Upper lobe of left lung (tissue), 6 donors: Measurements from ENCODE around the gene MORC2. TPM values are rescaled to one million over a fixed set of nuclear protein-coding genes. Genes with fewer than 3 reads are reported as not detected.

Experiments used
- ATAC-seq, 2 donors: fragments of 200-7000 bp; cut with Tn5 transposase; one replicate each; pipeline ENCODE4 v1.9.1; 2022; ENCODE audit warnings: mild to moderate bottlenecking in 2 of 2, moderate library complexity in 2 of 2; ENCODE audit not compliant: low FRiP score in 2 of 2
- DNase-seq, 2 donors: peaks; one replicate each; pipeline ENCODE4 v3.0.0-alpha.2; 2019 to 2020
- H3K27ac ChIP-seq, 4 donors: fragments of 200-600 bp; sonication (generic); one replicate each; pipeline ENCODE4 v1.5.1; 2016 to 2019
- H3K27me3 ChIP-seq, 4 donors: fragments of 200-600 bp; sonication (generic); one replicate each; pipeline ENCODE4 v1.5.1; 2017 to 2019
- H3K36me3 ChIP-seq, 4 donors: fragments of 200-600 bp; sonication (generic); one replicate each; pipeline ENCODE4 v1.5.1; 2016 to 2019
- H3K4me1 ChIP-seq, 4 donors: fragments of 200-600 bp; sonication (generic); one replicate each; pipeline ENCODE4 v1.5.1; 2018 to 2019
- H3K4me3 ChIP-seq, 4 donors: fragments of 200-600 bp; sonication (generic); one replicate each; pipeline ENCODE4 v1.5.1; 2017 to 2019; ENCODE audit warnings: mild to moderate bottlenecking in 2 of 4, moderate library complexity in 1 of 4
- H3K9me3 ChIP-seq, 4 donors: fragments of 200-600 bp; sonication (generic); one replicate each; pipeline ENCODE4 v1.5.1; 2018 to 2019
- CTCF ChIP-seq, 6 experiments: fragments of 450-650 bp in 4 of 6; fragments of 200-600 bp in 2 of 6; sonication (generic) in 2 of 6; IDR thresholded peaks; one replicate each; pipeline ENCODE4 v1.5.1; 2016 to 2019; ENCODE audit warnings: antibody characterized with exemption in 6 of 6
- EP300 ChIP-seq, 4 donors: sonication (generic); formaldehyde crosslinking; IDR thresholded peaks; one replicate each; pipeline ENCODE4 v1.5.1; 2017; ENCODE audit warnings: antibody characterized with exemption in 4 of 4, control low read depth in 2 of 4
- POLR2A ChIP-seq, 4 donors: fragments of 450-650 bp; IDR thresholded peaks; one replicate each; pipeline ENCODE4 v1.5.1; 2016 to 2017; ENCODE audit warnings: antibody characterized with exemption in 4 of 4, mild to moderate bottlenecking in 2 of 4
- POLR2AphosphoS5 ChIP-seq, 2 donors: sonication (generic); formaldehyde crosslinking; IDR thresholded peaks; one replicate each; pipeline ENCODE4 v1.5.1; 2017; ENCODE audit warnings: antibody characterized with exemption in 2 of 2
- WGBS, 2 donors: methylation state at CpG; one replicate each; pipeline ENCODE4 v1.1.5; 2017 to 2018; 5-methylcytosine and 5-hydroxymethylcytosine counted together
- total RNA-seq, 6 donors: library from RNA; depleted of rRNA in 4 of 6; stranded (reverse); fragments of >200 nt in 4 of 6; gene quantifications; one replicate each; pipeline versions ENCODE4 v1.1.0 to v1.2.1, GENCODE V29; 2016 to 2021
- donor health status: DM: no; HTN: no; CAD: no; lungs with moderate emphysema.
- donor health status: DM: no; HTN: yes; CAD: no; lungs with severe emphysema.

Gene MORC2
- total RNA-seq, 6 donors from 2014 or later, result 13.8 to 54.5 (median 20.6) TPM

- no peak for DNase-seq
- no peaks in the 10 kb centered on the region for H3K27me3 ChIP-seq
- H3K4me1 ChIP-seq, result no peaks in the 10 kb centered on the region
- no peak overlapping the region for H3K27ac ChIP-seq
- H3K9me3 ChIP-seq, result peaks cover 0 to 10% (median 2%) of the 10 kb centered on the region in 4 donors
- ATAC-seq, result no peak
- no peak overlapping the region for H3K4me3 ChIP-seq
- WGBS, 2 donors, result 83 to 85% methylated on average over 4 of the region's 4 CpGs
- TF ChIP-seq CTCF (IDR thresholded peaks at IDR 0.05) (no peak), POLR2A (IDR thresholded peaks at IDR 0.05) (no peak), EP300 (IDR thresholded peaks at IDR 0.05) (no peak), POLR2AphosphoS5 (IDR thresholded peaks at IDR 0.05) (no peak)
- H3K36me3 ChIP-seq, result no peaks in the 10 kb centered on the region
Measured at GRCh38 chr22:30985561-30986208, 17.1 kb upstream of the MORC2 start.

- DNase-seq, result no peak
- no peak for ATAC-seq
- no peaks in the 10 kb centered on the region for H3K36me3 ChIP-seq
- no peak for TF ChIP-seq POLR2A (IDR thresholded peaks at IDR 0.05)
- TF ChIP-seq CTCF (IDR thresholded peaks at IDR 0.05), result no peak
- TF ChIP-seq POLR2AphosphoS5 (IDR thresholded peaks at IDR 0.05), result no peak
- no peak for TF ChIP-seq EP300 (IDR thresholded peaks at IDR 0.05)
- H3K9me3 ChIP-seq, result peaks cover 0 to 16% (median 4%) of the 10 kb centered on the region in 4 donors
- no peak overlapping the region for H3K27ac ChIP-seq
- H3K4me3 ChIP-seq, result no peak overlapping the region
- no peaks in the 10 kb centered on the region for H3K4me1 ChIP-seq
- H3K27me3 ChIP-seq, result no peaks in the 10 kb centered on the region
- 85 to 89% methylated on average over 2 of the region's 2 CpGs for whole genome bisulfite sequencing, 2 donors
Measured at GRCh38 chr22:30984317-30984716, 15.7 kb upstream of the MORC2 start.

GRCh38 chr22:30982512-30982911, 13.9 kb upstream of the MORC2 start:
- WGBS, 2 donors, result 90 to 98% methylated on average over 2 of the region's 2 CpGs
- no peak overlapping the region for H3K4me3 ChIP-seq
- ATAC-seq (no peak), DNase-seq (no peak)
- H3K4me1 ChIP-seq, result no peaks in the 10 kb centered on the region
- peaks cover 3 to 25% (median 13%) of the 10 kb centered on the region in 4 donors for H3K9me3 ChIP-seq
- TF ChIP-seq POLR2AphosphoS5 (IDR thresholded peaks at IDR 0.05) (no peak), EP300 (IDR thresholded peaks at IDR 0.05) (no peak), POLR2A (IDR thresholded peaks at IDR 0.05) (no peak), CTCF (IDR thresholded peaks at IDR 0.05) (no peak)
- H3K27me3 ChIP-seq, result no peaks in the 10 kb centered on the region
- H3K27ac ChIP-seq, result no peak overlapping the region
- H3K36me3 ChIP-seq, result no peaks in the 10 kb centered on the region

GRCh38 chr22:30979932-30980331, 11.4 kb upstream of the MORC2 start:
- H3K27ac ChIP-seq, result no peak overlapping the region
- peaks cover 5 to 39% (median 18%) of the 10 kb centered on the region in 4 donors for H3K9me3 ChIP-seq
- H3K4me3 ChIP-seq, result no peak overlapping the region
- no peaks in the 10 kb centered on the region for H3K27me3 ChIP-seq
- TF ChIP-seq POLR2A (IDR thresholded peaks at IDR 0.05) (no peak), CTCF (IDR thresholded peaks at IDR 0.05) (no peak), POLR2AphosphoS5 (IDR thresholded peaks at IDR 0.05) (no peak), EP300 (IDR thresholded peaks at IDR 0.05) (no peak)
- H3K36me3 ChIP-seq, result peaks cover 0 to 9% (median 7%) of the 10 kb centered on the region in 4 donors
- H3K4me1 ChIP-seq, result no peaks in the 10 kb centered on the region
- WGBS, 2 donors, result 76 to 88% methylated on average over 3 of the region's 3 CpGs
- DNase-seq (no peak), ATAC-seq (no peak)
